Upper lobe of left lung (tissue), 4 donors: ENCODE results near the gene TM4SF5.

Experiments used
- CTCF ChIP-seq, 6 experiments: fragments of 450-650 bp in 4 of 6; fragments of 200-600 bp in 2 of 6; sonication (generic) in 2 of 6; IDR thresholded peaks; one replicate each; pipeline ENCODE4 v1.5.1; 2016 to 2019; ENCODE audit warnings: antibody characterized with exemption in 6 of 6
- POLR2A ChIP-seq, 4 donors: fragments of 450-650 bp; IDR thresholded peaks; one replicate each; pipeline ENCODE4 v1.5.1; 2016 to 2017; ENCODE audit warnings: antibody characterized with exemption in 4 of 4, mild to moderate bottlenecking in 2 of 4
- POLR2AphosphoS5 ChIP-seq, 2 donors: sonication (generic); formaldehyde crosslinking; IDR thresholded peaks; one replicate each; pipeline ENCODE4 v1.5.1; 2017; ENCODE audit warnings: antibody characterized with exemption in 2 of 2

GRCh38 chr17:4786106-4786511 lies 14.4 kb downstream of the TM4SF5 start, which contains the start of gene VMO1:
- TF ChIP-seq POLR2A (IDR thresholded peaks at IDR 0.05) (no peak), CTCF (IDR thresholded peaks at IDR 0.05) (no peak), POLR2AphosphoS5 (IDR thresholded peaks at IDR 0.05) (no peak)
